ENCODE results near the gene NUP210.

- TF ChIP-seq POLR2A (IDR thresholded peaks at IDR 0.05) (no peak), CTCF (IDR thresholded peaks at IDR 0.05) (no peak)
These were observed 80.3 kb downstream of the NUP210 start for GRCh38 chr3:13339833-13340232.

All from suprapubic skin (tissue), 3 donors.